GM12878 (cell line): ENCODE data around the gene PRPF6. TPM values are rescaled to one million over a fixed set of nuclear protein-coding genes. Genes with fewer than 3 reads are reported as not detected.

ENCODE experiments used
- ATAC-seq: fragments of 200-7000 bp; cut with Tn5 transposase; 3 replicates; pipeline ENCODE4 v1.9.1; 2020; ENCODE audit warnings: mild to moderate bottlenecking, moderate library complexity
- BruUV-seq: library from RNA; stranded (reverse); fragments of 400-500 nt; replicated peaks from 2 replicates; lab custom pipeline; 2021; lab: Mats Ljungman, UMichigan
- CTCF ChIA-PET: fragments of 300-600 bp; sonication (Branson Sonifier 250); formaldehyde crosslinking; extraction: SDS; loops from one replicate; lab custom pipeline; 2021; ENCODE audit warnings: inconsistent platforms; lab: Yijun Ruan, JAX
- POLR2A ChIA-PET: fragments of 350-600 bp; formaldehyde crosslinking; extraction: SDS; loops from one replicate; lab custom pipeline; 2021; ENCODE audit warnings: inconsistent platforms; lab: Charles Lee
- RAD21 ChIA-PET: fragments of 300-600 bp; sonication (Branson Sonifier 250); formaldehyde crosslinking; loops from one replicate; lab custom pipeline; 2023; ENCODE audit warnings: antibody characterized with exemption; ENCODE audit not compliant: unreplicated experiment; lab: Charles Lee
- SMC1A ChIA-PET: fragments of 300-600 bp; sonication (Branson Sonifier 250); formaldehyde crosslinking; loops from one replicate; lab custom pipeline; 2023; ENCODE audit not compliant: unreplicated experiment, uncharacterized antibody; lab: Charles Lee
- DNase-seq: peaks from one replicate; pipeline ENCODE4 v3.0.0-alpha.2; 2011; ENCODE audit warnings: low read depth, low spot score
- FAIRE-seq: peaks from 3 replicates; lab custom pipeline; 2011; peaks lifted over from hg19 to GRCh38; lab: Jason Lieb, UNC
- H2AFZ ChIP-seq: 2 replicates; pipeline ENCODE4 v1.6.0; 2011; ENCODE audit warnings: low read depth, low read length, control low read depth; ENCODE audit not compliant: control insufficient read depth
- H3K27ac ChIP-seq: 2 replicates; pipeline ENCODE4 v1.5.1; 2011; ENCODE audit warnings: control low read depth; ENCODE audit not compliant: control insufficient read depth, insufficient read depth
- H3K27me3 ChIP-seq, 2 experiments: replicated peaks in 1 of 2; 2 replicates each; pipeline versions ENCODE4 v1.6.0 to v1.6.1; 2011; ENCODE audit warnings: low read length in 1 of 2; ENCODE audit not compliant: control insufficient read depth in 2 of 2, insufficient read depth in 2 of 2
- H3K36me3 ChIP-seq, 2 experiments: 2 replicates each; pipeline ENCODE4 v1.5.1; 2011; ENCODE audit warnings: low read length in 1 of 2; ENCODE audit not compliant: control insufficient read depth in 2 of 2, insufficient read depth in 2 of 2
- H3K4me1 ChIP-seq: 2 replicates; pipeline ENCODE4 v1.6.1; 2011; ENCODE audit warnings: mild to moderate bottlenecking, low read length, moderate library complexity, mixed read lengths; ENCODE audit not compliant: control insufficient read depth, insufficient read depth
- H3K4me2 ChIP-seq: 2 replicates; pipeline ENCODE4 v1.6.0; 2011; ENCODE audit warnings: control low read depth; ENCODE audit not compliant: control insufficient read depth, insufficient read depth
- H3K4me3 ChIP-seq: fragments of 200-600 bp; sonication (generic); 2 replicates; pipeline ENCODE4 v1.5.1; 2016
- H3K79me2 ChIP-seq: 2 replicates; pipeline ENCODE4 v1.6.0; 2011; ENCODE audit warnings: low read length; ENCODE audit not compliant: control insufficient read depth, insufficient read depth
- H3K9ac ChIP-seq: 2 replicates; pipeline ENCODE4 v1.8.0; 2011; ENCODE audit warnings: low read length, control low read depth, mixed read lengths; ENCODE audit not compliant: control insufficient read depth, insufficient read depth
- H3K9me3 ChIP-seq: replicated peaks from 3 replicates; pipeline ENCODE4 v1.5.1; 2011; ENCODE audit warnings: mild to moderate bottlenecking, low read length; ENCODE audit not compliant: control insufficient read depth, insufficient read depth
- H4K20me1 ChIP-seq: 2 replicates; pipeline ENCODE4 v1.6.0; 2011; ENCODE audit not compliant: control insufficient read depth, insufficient read depth
- MAX ChIP-seq: IDR thresholded peaks from 2 replicates; pipeline ENCODE4 v1.6.1; 2012; ENCODE audit warnings: low read depth, low read length, improper control_type of control experiment
- MXI1 ChIP-seq: fragments of 150-350 bp; IDR thresholded peaks from 2 replicates; pipeline ENCODE4 v1.6.1; 2011; ENCODE audit warnings: low read depth, mild to moderate bottlenecking, inconsistent platforms, low read length, improper control_type of control experiment
- NFIC ChIP-seq: IDR thresholded peaks from 2 replicates; pipeline ENCODE4 v1.6.1; 2012; ENCODE audit warnings: low read depth, mild to moderate bottlenecking, inconsistent platforms, low read length, moderate library complexity
- NFYA ChIP-seq: IDR thresholded peaks from 2 replicates; pipeline ENCODE4 v1.6.1; 2011; ENCODE audit warnings: low read depth, mild to moderate bottlenecking, low read length, improper control_type of control experiment, borderline replicate concordance
- NRF1 ChIP-seq: conservative IDR thresholded peaks from 2 replicates; pipeline ENCODE4 v1.6.1; 2011; ENCODE audit warnings: mild to moderate bottlenecking, low read depth, low read length, improper control_type of control experiment
- PAX8 ChIP-seq: fragments of 450-650 bp; IDR thresholded peaks from 2 replicates; pipeline ENCODE4 v1.6.1; 2017; ENCODE audit warnings: mild to moderate bottlenecking, moderate library complexity
- PKNOX1 ChIP-seq: fragments of 450-650 bp; IDR thresholded peaks from 2 replicates; pipeline ENCODE4 v1.6.1; 2016; ENCODE audit warnings: mild to moderate bottlenecking
- PML ChIP-seq: IDR thresholded peaks from 2 replicates; pipeline ENCODE4 v1.6.1; 2012; ENCODE audit warnings: low read length, inconsistent platforms
- POLR2AphosphoS2 ChIP-seq: IDR thresholded peaks from 2 replicates; pipeline ENCODE4 v1.6.1; 2011; ENCODE audit warnings: low read depth, mild to moderate bottlenecking, low read length, improper control_type of control experiment, moderate library complexity
- RCOR1 ChIP-seq: conservative IDR thresholded peaks from 2 replicates; pipeline ENCODE4 v1.6.1; 2012; ENCODE audit warnings: low read depth, low read length, improper control_type of control experiment
- TARDBP ChIP-seq: IDR thresholded peaks from 2 replicates; pipeline ENCODE4 v1.6.1; 2016; ENCODE audit warnings: borderline replicate concordance
- WGBS: methylation state at CpG from one replicate; pipeline ENCODE4 v1.1.6; 2016; ENCODE audit warnings: low lambda C conversion rate; ENCODE audit not compliant: insufficient replicate concordance, insufficient coverage; ENCODE audit errors: missing lambda C conversion rate; 5-methylcytosine and 5-hydroxymethylcytosine counted together
- in situ Hi-C: fragments of 300-500 bp; cut with MboI; formaldehyde crosslinking; loops from 9 replicates; pipeline ENCODE4 v1.14.3; 2018; ENCODE audit warnings: mixed read lengths
- intact Hi-C: fragments of 100-400 bp; cut with micrococcal nuclease; formaldehyde crosslinking; loops from one replicate; pipeline ENCODE4 v1.14.2; 2022; ENCODE audit not compliant: unreplicated experiment
- polyA plus RNA-seq, 11 experiments: library from polyadenylated mRNA; depleted of rRNA in 4 of 11; unstranded in 6 of 11; stranded (reverse) in 5 of 11; fragments of >200 nt; fragmentation: Nextera tagmentation in 4 of 11; fragmentation: Illumina TruSeq in 1 of 11; extraction: Ambion mirVana in 4 of 11; extraction: Trizol in 1 of 11; gene quantifications; 1 replicate in 1 of 11; 2 replicates in 10 of 11; pipeline versions ENCODE4 v1.2.1 to v1.2.3, GENCODE V29; 2011 to 2016; ENCODE audit warnings: inconsistent platforms in 2 of 11, missing spikeins in 2 of 11, low read depth in 1 of 11
- total RNA-seq, 4 experiments: library from RNA; depleted of rRNA in 3 of 4; stranded (reverse); fragments of >200 nt in 3 of 4; fragmentation: Illumina TruSeq in 1 of 4; extraction: Trizol in 1 of 4; gene quantifications; 2 replicates each; pipeline versions ENCODE4 v1.2.1 to v1.2.3, GENCODE V29; 2013 to 2021
- TF ChIP-seq, protein P1 (sequence below): IDR thresholded peaks from 2 replicates; pipeline ENCODE4 v1.6.1; 2012; ENCODE audit warnings: low read length, inconsistent platforms
- TF ChIP-seq, protein P2 (sequence below): fragments of 450-650 bp; IDR thresholded peaks from 2 replicates; pipeline ENCODE4 v1.6.1; 2016; ENCODE audit warnings: mild to moderate bottlenecking

PRPF6 gene
- total and polyA plus RNA-seq, 10 of the 15 experiments (the other 5 are each of a cell fraction or from before 2014, with no cell fraction given) = 5.0 to 102 (median 71.3) TPM

GRCh38 chr20:64051561-64052325, 70.8 kb downstream of the PRPF6 start (continued):
- TF ChIP-seq POLR2AphosphoS2 (no peak), MAX (no peak), NFIC (no peak), PML (no peak), TARDBP (no peak)
- TF ChIP-seq, protein P1, sequence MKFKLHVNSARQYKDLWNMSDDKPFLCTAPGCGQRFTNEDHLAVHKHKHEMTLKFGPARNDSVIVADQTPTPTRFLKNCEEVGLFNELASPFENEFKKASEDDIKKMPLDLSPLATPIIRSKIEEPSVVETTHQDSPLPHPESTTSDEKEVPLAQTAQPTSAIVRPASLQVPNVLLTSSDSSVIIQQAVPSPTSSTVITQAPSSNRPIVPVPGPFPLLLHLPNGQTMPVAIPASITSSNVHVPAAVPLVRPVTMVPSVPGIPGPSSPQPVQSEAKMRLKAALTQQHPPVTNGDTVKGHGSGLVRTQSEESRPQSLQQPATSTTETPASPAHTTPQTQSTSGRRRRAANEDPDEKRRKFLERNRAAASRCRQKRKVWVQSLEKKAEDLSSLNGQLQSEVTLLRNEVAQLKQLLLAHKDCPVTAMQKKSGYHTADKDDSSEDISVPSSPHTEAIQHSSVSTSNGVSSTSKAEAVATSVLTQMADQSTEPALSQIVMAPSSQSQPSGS = no peak

GRCh38 chr20:64052326-64052722, 71.4 kb downstream of the PRPF6 start:
- intact Hi-C loops (loop anchor here (10.0 kb wide), 1 partner anchor 188 kb away; the partner anchor contains the start of genes ABHD16B and TPD52L2), in situ Hi-C loops (no loop called here)
- no peaks in the 10 kb centered on the region for H3K79me2 ChIP-seq
- peaks cover 34% of the 10 kb centered on the region for H3K4me1 ChIP-seq
- no peaks in the 10 kb centered on the region for H3K36me3 ChIP-seq
- BruUV-seq = no TSS peak
- FAIRE-seq (no peak), DNase-seq (no peak), ATAC-seq (no peak)
- peaks cover 4 to 8% of the 10 kb centered on the region in 2 experiments; a peak in 3 of 4 replicates for H3K27me3 ChIP-seq
- SMC1A ChIA-PET = interaction anchor here (1.1 kb wide), 1 partner anchor 12 kb away, joined by 3 read pairs; no protein-coding TSS in a partner anchor
- 35% methylated on average over 10 of the region's 10 CpGs for WGBS
- H3K4me3 ChIP-seq = no peak overlapping the region
- no peak overlapping the region for H3K4me2 ChIP-seq
- POLR2A ChIA-PET = interaction anchor here (0.6 kb wide), 1 partner anchor 10 kb away, joined by 3 read pairs; no protein-coding TSS in a partner anchor
- RAD21 ChIA-PET = interaction anchor here (7.1 kb wide), 1 partner anchor 12 kb away, joined by 78 read pairs; no protein-coding TSS in a partner anchor
- H3K9me3 ChIP-seq = no peaks in the 10 kb centered on the region
- CTCF ChIA-PET = interaction anchor here (1.0 to 9.2 kb wide), 3 partner anchors 12 to 69 kb away, joined by 4 to 108 read pairs (median 10); no protein-coding TSS in a partner anchor
- H3K9ac ChIP-seq = no peak overlapping the region
- no peaks in the 10 kb centered on the region for H4K20me1 ChIP-seq
- H2AFZ ChIP-seq = no peak overlapping the region
- no peak overlapping the region for H3K27ac ChIP-seq
- TF ChIP-seq NFYA (no peak), MXI1 (no peak), NRF1 (no peak), PAX8 (no peak), RCOR1 (no peak), PKNOX1 (no peak), MAX (no peak), TARDBP (no peak)
- TF ChIP-seq, protein P2, sequence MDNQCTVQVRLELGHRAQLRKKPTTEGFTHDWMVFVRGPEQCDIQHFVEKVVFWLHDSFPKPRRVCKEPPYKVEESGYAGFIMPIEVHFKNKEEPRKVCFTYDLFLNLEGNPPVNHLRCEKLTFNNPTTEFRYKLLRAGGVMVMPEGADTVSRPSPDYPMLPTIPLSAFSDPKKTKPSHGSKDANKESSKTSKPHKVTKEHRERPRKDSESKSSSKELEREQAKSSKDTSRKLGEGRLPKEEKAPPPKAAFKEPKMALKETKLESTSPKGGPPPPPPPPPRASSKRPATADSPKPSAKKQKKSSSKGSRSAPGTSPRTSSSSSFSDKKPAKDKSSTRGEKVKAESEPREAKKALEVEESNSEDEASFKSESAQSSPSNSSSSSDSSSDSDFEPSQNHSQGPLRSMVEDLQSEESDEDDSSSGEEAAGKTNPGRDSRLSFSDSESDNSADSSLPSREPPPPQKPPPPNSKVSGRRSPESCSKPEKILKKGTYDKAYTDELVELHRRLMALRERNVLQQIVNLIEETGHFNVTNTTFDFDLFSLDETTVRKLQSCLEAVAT = no peak
